Activated naive CD4-positive, alpha-beta T cell treated with anti-CD3 and anti-CD28 coated beads for 36 hours (primary cell): Measurements from ENCODE around the gene TXNL1. TPM values are rescaled to one million over a fixed set of nuclear protein-coding genes. Genes with fewer than 3 reads are reported as not detected.
A peak's percentile ranks its signal among the peaks of the same experiment; 100 is the strongest.
"Not testable (repeated sequence)": the region's sequence is repeated elsewhere in the genome, so short reads cannot be mapped to it uniquely, and the experiment has no call there.

ENCODE experiments used
- CTCF ChIA-PET: fragments of 350-600 bp; sonication (Branson Sonifier 250); formaldehyde crosslinking; loops from one replicate; lab custom pipeline; 2021; ENCODE audit warnings: antibody characterized with exemption; lab: Charles Lee
- DNase-seq: peaks from one replicate; pipeline ENCODE4 v3.0.0-alpha.2; 2020
- H3K27ac Mint-ChIP-seq: one replicate; pipeline ENCODE4 v1.8.0; 2021; ENCODE audit warnings: mild to moderate bottlenecking, mixed read lengths
- H3K27me3 Mint-ChIP-seq: one replicate; pipeline ENCODE4 v1.8.0; 2021; ENCODE audit warnings: low read depth, mixed read lengths
- H3K36me3 Mint-ChIP-seq: one replicate; pipeline ENCODE4 v1.8.0; 2021; ENCODE audit warnings: low read depth, mixed read lengths
- H3K4me1 Mint-ChIP-seq: one replicate; pipeline ENCODE4 v1.8.0; 2021; ENCODE audit warnings: low read depth, mixed read lengths
- H3K4me3 Mint-ChIP-seq: one replicate; pipeline ENCODE4 v1.8.0; 2021; ENCODE audit warnings: mild to moderate bottlenecking, moderate library complexity, mixed read lengths
- H3K9me3 Mint-ChIP-seq: one replicate; pipeline ENCODE4 v1.8.0; 2021; ENCODE audit warnings: mixed read lengths
- intact Hi-C: fragments of 100-400 bp; cut with micrococcal nuclease; formaldehyde crosslinking; loops from one replicate; pipeline ENCODE4 v1.15.1; 2023
- total RNA-seq, 2 experiments: library from RNA; stranded (reverse); gene quantifications; one replicate each; pipeline ENCODE4 v1.2.3, GENCODE V29; 2021

Gene TXNL1
- total RNA-seq, 2 experiments from 2014 or later, result 64.1 to 68.6 TPM

- Mint-ChIP-seq H3K27ac (no peak overlapping the region), H3K4me1 (peaks cover 46% of the 10 kb centered on the region), H3K9me3 (no peaks in the 10 kb centered on the region), H3K36me3 (peaks cover 4% of the 10 kb centered on the region), H3K27me3 (no peaks in the 10 kb centered on the region), H3K4me3 (no peak overlapping the region)
- no peak for DNase-seq
- intact Hi-C loops, result loop anchor here (10.0 kb wide), 1 partner anchor 1177 kb away; no protein-coding TSS in a partner anchor
- CTCF ChIA-PET, result no interaction called here
Measured at GRCh38 chr18:56658261-56658660, 19.9 kb upstream of the TXNL1 start.

GRCh38 chr18:56654280-56654679, 15.9 kb upstream of the TXNL1 start:
- intact Hi-C loops, result loop anchor here (5.0 to 10.0 kb wide), 2 partner anchors 783 to 1181 kb away; partner anchors contain the start of gene ONECUT2
- DNase-seq, H3K27me3 Mint-ChIP-seq, H3K27ac Mint-ChIP-seq, H3K4me3 Mint-ChIP-seq, H3K9me3 Mint-ChIP-seq, H3K36me3 Mint-ChIP-seq: not testable (repeated sequence)
- H3K4me1 Mint-ChIP-seq, result peaks cover 44% of the 10 kb centered on the region
- CTCF ChIA-PET, result interaction anchor here (0.6 kb wide), 1 partner anchor 17 kb away, joined by 6 read pairs; no protein-coding TSS in a partner anchor

- Mint-ChIP-seq H3K4me3 (peak overlapping the region; percentile 61), H3K36me3 (peaks cover 4% of the 10 kb centered on the region), H3K27ac (peak overlapping the region; percentile 74), H3K4me1 (peaks cover 42% of the 10 kb centered on the region), H3K9me3 (no peaks in the 10 kb centered on the region), H3K27me3 (no peaks in the 10 kb centered on the region)
- intact Hi-C loops, result loop anchor here (5.0 to 10.0 kb wide), 2 partner anchors 784 to 1182 kb away; partner anchors contain the start of gene ONECUT2
- DNase-seq, result no peak
- CTCF ChIA-PET, result interaction anchor here (1.3 kb wide), 1 partner anchor 11 kb away, joined by 3 read pairs; no protein-coding TSS in a partner anchor
Measured at GRCh38 chr18:56652802-56653201, 14.4 kb upstream of the TXNL1 start.

- H3K9me3 Mint-ChIP-seq, result no peaks in the 10 kb centered on the region
- CTCF ChIA-PET, result interaction anchor here (2.2 kb wide), 1 partner anchor 51 kb away, joined by 6 read pairs; no protein-coding TSS in a partner anchor
- H3K27ac Mint-ChIP-seq, result peak overlapping the region; percentile 95
- H3K4me3 Mint-ChIP-seq, result peak overlapping the region; percentile 93
- H3K36me3 Mint-ChIP-seq, result peaks cover 4% of the 10 kb centered on the region
- intact Hi-C loops, result loop anchor here (1.0 to 10.0 kb wide), 8 partner anchors 13 to 1183 kb away; partner anchors contain the start of genes NARS1, ONECUT2 and TXNL1
- DNase-seq, result no peak
- H3K4me1 Mint-ChIP-seq, result peaks cover 42% of the 10 kb centered on the region
- H3K27me3 Mint-ChIP-seq, result no peaks in the 10 kb centered on the region
Measured at GRCh38 chr18:56651771-56652092, 13.3 kb upstream of the TXNL1 start.

- Mint-ChIP-seq H3K4me3 (peak within 1 kb of the TSS; percentile 93), H3K27me3 (no peaks in the 10 kb centered on the region), H3K27ac (peak within 1 kb of the TSS; percentile 95), H3K36me3 (peaks cover 4% of the 10 kb centered on the region), H3K9me3 (no peaks in the 10 kb centered on the region), H3K4me1 (peaks cover 42% of the 10 kb centered on the region)
- peak; percentile 97 for DNase-seq
- intact Hi-C loops, result loop anchor here (1.0 to 10.0 kb wide), 8 partner anchors 13 to 1184 kb away; partner anchors contain the start of genes NARS1, ONECUT2 and TXNL1
- CTCF ChIA-PET, result interaction anchor here (1.1 to 2.2 kb wide), 4 partner anchors 10 to 58 kb away, joined by 4 to 10 read pairs (median 6); no protein-coding TSS in a partner anchor
Measured at GRCh38 chr18:56650944-56651770, 12.8 kb upstream of the TXNL1 start, which contains the start of gene WDR7. Gene WDR7, plus strand, starts transcription at chr18:56651359. Its CDS starts 21,157 bp downstream, at chr18:56672516.

GRCh38 chr18:56649996-56650395, 11.6 kb upstream of the TXNL1 start:
- H3K27ac Mint-ChIP-seq, result no peak overlapping the region
- H3K4me1 Mint-ChIP-seq, result peaks cover 31% of the 10 kb centered on the region
- intact Hi-C loops, result loop anchor here (5.0 to 10.0 kb wide), 2 partner anchors 787 to 1185 kb away; partner anchors contain the start of gene ONECUT2
- peaks cover 4% of the 10 kb centered on the region for H3K36me3 Mint-ChIP-seq
- no peaks in the 10 kb centered on the region for H3K27me3 Mint-ChIP-seq
- CTCF ChIA-PET, result interaction anchor here (1.1 to 2.2 kb wide), 4 partner anchors 9 to 59 kb away, joined by 4 to 10 read pairs (median 6); no protein-coding TSS in a partner anchor
- DNase-seq, result no peak
- H3K4me3 Mint-ChIP-seq, result peak overlapping the region; percentile 4
- H3K9me3 Mint-ChIP-seq, result no peaks in the 10 kb centered on the region

- H3K4me1 Mint-ChIP-seq, result peaks cover 16% of the 10 kb centered on the region
- CTCF ChIA-PET, result interaction anchor here (0.8 to 1.0 kb wide), 2 partner anchors 8 to 9 kb away, joined by 3 read pairs; no protein-coding TSS in a partner anchor
- no peak overlapping the region for H3K4me3 Mint-ChIP-seq
- no peaks in the 10 kb centered on the region for H3K27me3 Mint-ChIP-seq
- intact Hi-C loops, result no loop called here
- H3K9me3 Mint-ChIP-seq, result no peaks in the 10 kb centered on the region
- DNase-seq, result no peak
- H3K27ac Mint-ChIP-seq, result no peak overlapping the region
- no peaks in the 10 kb centered on the region for H3K36me3 Mint-ChIP-seq
Measured at GRCh38 chr18:56647951-56648893, 9.8 kb upstream of the TXNL1 start.

- peaks cover 7% of the 10 kb centered on the region for H3K4me1 Mint-ChIP-seq
- intact Hi-C loops, result no loop called here
- CTCF ChIA-PET, result interaction anchor here (1.0 to 1.9 kb wide), 3 partner anchors 9 to 62 kb away, joined by 3 to 5 read pairs (median 3); no protein-coding TSS in a partner anchor
- H3K27me3 Mint-ChIP-seq, result no peaks in the 10 kb centered on the region
- DNase-seq, result no peak
- no peaks in the 10 kb centered on the region for H3K36me3 Mint-ChIP-seq
- no peak overlapping the region for H3K27ac Mint-ChIP-seq
- no peak overlapping the region for H3K4me3 Mint-ChIP-seq
- no peaks in the 10 kb centered on the region for H3K9me3 Mint-ChIP-seq
Measured at GRCh38 chr18:56647071-56647470, 8.7 kb upstream of the TXNL1 start.

GRCh38 chr18:56645415-56646016, 7.1 kb upstream of the TXNL1 start:
- no peaks in the 10 kb centered on the region for H3K27me3 Mint-ChIP-seq
- no peaks in the 10 kb centered on the region for H3K36me3 Mint-ChIP-seq
- H3K9me3 Mint-ChIP-seq, result no peaks in the 10 kb centered on the region
- no peak for DNase-seq
- CTCF ChIA-PET, result interaction anchor here (1.9 kb wide), 1 partner anchor 64 kb away, joined by 5 read pairs; no protein-coding TSS in a partner anchor
- H3K4me1 Mint-ChIP-seq, result peaks cover 2% of the 10 kb centered on the region
- no peak overlapping the region for H3K27ac Mint-ChIP-seq
- no peak overlapping the region for H3K4me3 Mint-ChIP-seq
- intact Hi-C loops, result loop anchor here (1.0 kb wide), 1 partner anchor 64 kb away; no protein-coding TSS in a partner anchor

GRCh38 chr18:56643381-56643780, 5.0 kb upstream of the TXNL1 start:
- Mint-ChIP-seq H3K4me3 (no peak overlapping the region), H3K9me3 (no peaks in the 10 kb centered on the region), H3K36me3 (peaks cover 2% of the 10 kb centered on the region), H3K27me3 (no peaks in the 10 kb centered on the region), H3K27ac (no peak overlapping the region), H3K4me1 (peaks cover 8% of the 10 kb centered on the region)
- DNase-seq, result no peak
- intact Hi-C loops, result no loop called here
- CTCF ChIA-PET, result interaction anchor here (1.2 kb wide), 1 partner anchor 11 kb away, joined by 3 read pairs; no protein-coding TSS in a partner anchor

GRCh38 chr18:56641714-56642337, 3.4 kb upstream of the TXNL1 start:
- CTCF ChIA-PET, result interaction anchor here (1.2 kb wide), 1 partner anchor 11 kb away, joined by 3 read pairs; no protein-coding TSS in a partner anchor
- DNase-seq, result no peak
- Mint-ChIP-seq H3K36me3 (peaks cover 3% of the 10 kb centered on the region), H3K4me3 (no peak overlapping the region), H3K27me3 (no peaks in the 10 kb centered on the region), H3K27ac (no peak overlapping the region), H3K4me1 (peaks cover 13% of the 10 kb centered on the region), H3K9me3 (no peaks in the 10 kb centered on the region)
- intact Hi-C loops, result no loop called here
